K562 (cell line): ENCODE measurements around the gene GLT1D1.

Experiments
- ATF6 ChIP-seq: sonication (generic); formaldehyde crosslinking; IDR thresholded peaks from 2 replicates; pipeline ENCODE4 v1.4.0; 2020; ENCODE audit warnings: mild to moderate bottlenecking, missing genetic modification reagents
- CTCF ChIP-seq, 3 experiments: IDR thresholded peaks in 2 of 3; conservative IDR thresholded peaks in 1 of 3; 2 replicates each; pipeline ENCODE4 v1.5.1; 2011 to 2012; ENCODE audit warnings: low read length in 3 of 3, mild to moderate bottlenecking in 3 of 3, control low read depth in 2 of 3, improper control_type of control experiment in 1 of 3, inconsistent platforms in 1 of 3, low read depth in 1 of 3, mixed read lengths in 1 of 3, moderate library complexity in 1 of 3; ENCODE audit not compliant: insufficient read depth in 2 of 3
- FOXA1 ChIP-seq: fragments of 450-650 bp; IDR thresholded peaks from 2 replicates; pipeline ENCODE4 v1.6.1; 2016; ENCODE audit warnings: mild to moderate bottlenecking, borderline replicate concordance
- IRF2 ChIP-seq: sonication (generic); formaldehyde crosslinking; IDR thresholded peaks from 2 replicates; pipeline ENCODE4 v1.8.1; 2022; ENCODE audit warnings: mild to moderate bottlenecking, missing genetic modification reagents
- MTF1 ChIP-seq: fragments of 250-450 bp; sonication (Bioruptor Pico); IDR thresholded peaks from 2 replicates; pipeline ENCODE4 v1.9.0; 2021; ENCODE audit warnings: moderate library complexity, mild to moderate bottlenecking, inconsistent platforms, borderline replicate concordance
- MYNN ChIP-seq, 2 experiments: sonication (generic); formaldehyde crosslinking in 1 of 2; IDR thresholded peaks; 2 replicates each; pipeline versions ENCODE4 v1.5.0 to v1.6.1; 2016 to 2020; ENCODE audit warnings: antibody characterized with exemption in 1 of 2, missing genetic modification reagents in 1 of 2
- POLR2A ChIP-seq: fragments of 450-650 bp; conservative IDR thresholded peaks from 2 replicates; pipeline ENCODE4 v1.6.1; 2016
- POU5F1 ChIP-seq: fragments of 150-350 bp; IDR thresholded peaks from 2 replicates; pipeline ENCODE4 v1.6.1; 2014; ENCODE audit warnings: borderline replicate concordance, low read length, low read depth, mild to moderate bottlenecking; ENCODE audit not compliant: partially characterized antibody
- TBP ChIP-seq: optimal IDR thresholded peaks from 2 replicates; pipeline ENCODE3; 2011; ENCODE audit warnings: low read depth, low read length, improper control_type of control experiment
- YY1 ChIP-seq, 3 experiments: IDR thresholded peaks; 2 replicates each; pipeline ENCODE4 v1.6.1; 2011; ENCODE audit warnings: low read length in 2 of 3, mild to moderate bottlenecking in 2 of 3, moderate library complexity in 2 of 3, borderline replicate concordance in 1 of 3, control low read depth in 1 of 3, low read depth in 1 of 3; ENCODE audit not compliant: insufficient read depth in 3 of 3, insufficient replicate concordance in 2 of 3, control insufficient read depth in 1 of 3, insufficient read length in 1 of 3; ENCODE audit errors: extremely low read depth in 1 of 3
- ZNF512 ChIP-seq: IDR thresholded peaks from 2 replicates; pipeline ENCODE4 v1.6.1; 2016; ENCODE audit warnings: missing genetic modification characterization, missing compliant biosample characterization
- ZNF766 ChIP-seq: fragments of 200-800 bp; sonication (Bioruptor generic); conservative IDR thresholded peaks from 2 replicates; pipeline ENCODE4 v1.6.1; 2016; ENCODE audit warnings: missing genetic modification characterization, missing compliant biosample characterization
- ZZZ3 ChIP-seq: fragments of 450-650 bp; IDR thresholded peaks from 2 replicates; pipeline ENCODE4 v1.6.1; 2016; ENCODE audit warnings: antibody characterized with exemption, mild to moderate bottlenecking, moderate library complexity
- TF ChIP-seq, protein P1 (sequence below): fragments of 250-450 bp; sonication (Bioruptor Pico); IDR thresholded peaks from 2 replicates; pipeline ENCODE4 v1.4.0; 2020; ENCODE audit warnings: mild to moderate bottlenecking

GRCh38 chr12:128929057-128929456 lies 75.8 kb downstream of the GLT1D1 start:
- TF ChIP-seq, protein P1, sequence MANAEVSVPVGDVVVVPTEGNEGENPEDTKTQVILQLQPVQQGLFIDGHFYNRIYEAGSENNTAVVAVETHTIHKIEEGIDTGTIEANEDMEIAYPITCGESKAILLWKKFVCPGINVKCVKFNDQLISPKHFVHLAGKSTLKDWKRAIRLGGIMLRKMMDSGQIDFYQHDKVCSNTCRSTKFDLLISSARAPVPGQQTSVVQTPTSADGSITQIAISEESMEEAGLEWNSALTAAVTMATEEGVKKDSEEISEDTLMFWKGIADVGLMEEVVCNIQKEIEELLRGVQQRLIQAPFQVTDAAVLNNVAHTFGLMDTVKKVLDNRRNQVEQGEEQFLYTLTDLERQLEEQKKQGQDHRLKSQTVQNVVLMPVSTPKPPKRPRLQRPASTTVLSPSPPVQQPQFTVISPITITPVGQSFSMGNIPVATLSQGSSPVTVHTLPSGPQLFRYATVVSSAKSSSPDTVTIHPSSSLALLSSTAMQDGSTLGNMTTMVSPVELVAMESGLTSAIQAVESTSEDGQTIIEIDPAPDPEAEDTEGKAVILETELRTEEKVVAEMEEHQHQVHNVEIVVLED (CRISPR knock-in tag), result no peak
- TF ChIP-seq POLR2A (no peak), CTCF (IDR thresholded peaks at IDR 0.05 in 2 of 3, conservative IDR thresholded peaks at IDR 0.05 in 1 of 3; ENCODE audit: insufficient read depth in 2 of 3, low read depth in 1 of 3, low read length in 3 of 3) (no peak), IRF2 (CRISPR knock-in tag) (no peak), ZNF512 (tag) (no peak), FOXA1 (no peak), ATF6 (CRISPR knock-in tag) (no peak), MYNN (IDR thresholded peaks at IDR 0.05) (no peak), MYNN (CRISPR knock-in tag; IDR thresholded peaks at IDR 0.05) (no peak), YY1 (IDR thresholded peaks at IDR 0.05; ENCODE audit: borderline replicate concordance in 1 of 3, control insufficient read depth in 1 of 3, extremely low read depth in 1 of 3, insufficient read depth in 3 of 3, insufficient read length in 1 of 3, insufficient replicate concordance in 2 of 3, low read depth in 1 of 3, low read length in 2 of 3) (no peak), ZZZ3 (no peak), TBP (no peak), POU5F1 (no peak), MTF1 (CRISPR knock-in tag) (no peak), ZNF766 (CRISPR knock-in tag) (no peak)
